Measurements from ENCODE around the gene PKNOX2.

The PKNOX2 gene

GRCh38 chr11:125337836-125338834, 173.6 kb downstream of the PKNOX2 start:
- H3K27ac Mint-ChIP-seq: no peak overlapping the region
- DNase-seq (ENCODE audit: low spot score): no peak
- H3K36me3 Mint-ChIP-seq (ENCODE audit: low read depth): no peaks in the 10 kb centered on the region
- H3K4me3 Mint-ChIP-seq: no peak overlapping the region
- H3K27me3 Mint-ChIP-seq (ENCODE audit: low read depth): no peaks in the 10 kb centered on the region
- H3K4me1 Mint-ChIP-seq (ENCODE audit: low read depth): no peaks in the 10 kb centered on the region
- H3K9me3 Mint-ChIP-seq: no peaks in the 10 kb centered on the region

DNA sequence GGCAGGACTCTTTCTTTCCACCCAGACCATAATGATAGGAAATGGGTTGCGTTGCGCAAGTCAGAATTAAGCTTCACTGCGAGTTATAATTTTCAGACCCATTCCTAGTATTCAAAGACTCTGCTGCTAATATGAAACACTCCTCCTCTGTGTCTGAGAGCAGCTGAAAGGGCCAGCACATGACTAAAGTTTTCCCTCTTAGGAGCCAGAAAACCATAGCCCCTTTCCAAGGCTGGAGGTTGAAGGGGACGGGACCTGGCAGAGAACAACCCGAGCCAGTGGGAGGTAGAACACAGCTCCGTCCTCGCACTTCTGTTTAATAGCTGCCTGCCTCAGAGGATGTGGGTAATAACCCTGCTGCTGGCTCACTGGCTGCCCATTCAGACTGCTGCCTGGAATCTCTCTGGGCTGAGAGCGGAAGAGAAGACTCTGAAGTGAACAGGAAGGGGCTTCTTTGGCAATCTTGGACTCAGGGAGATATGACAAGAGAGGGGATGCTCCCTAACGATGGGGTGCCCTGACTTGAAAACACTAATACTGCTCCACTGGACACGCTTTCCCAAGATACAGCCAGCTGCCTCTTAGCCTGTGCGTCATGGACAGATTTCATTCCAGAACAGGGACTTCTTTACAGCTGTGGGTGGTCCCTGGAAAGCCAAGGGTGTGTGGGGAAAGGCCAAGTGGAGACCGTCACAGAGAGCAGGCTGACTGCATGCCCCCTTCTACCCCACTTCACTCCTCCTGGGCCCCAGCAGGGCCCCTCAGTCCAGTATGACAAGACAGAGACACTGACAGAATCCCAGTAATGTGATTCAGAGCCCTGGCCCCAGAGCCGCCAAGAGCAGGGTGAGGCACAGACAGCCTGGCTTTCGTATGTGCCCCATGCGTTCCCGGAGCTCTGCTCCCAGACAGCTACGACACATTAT, 174.6 kb downstream of the PKNOX2 start:
- no peaks in the 10 kb centered on the region for H3K4me1 Mint-ChIP-seq (ENCODE audit: low read depth)
- H3K27me3 Mint-ChIP-seq (ENCODE audit: low read depth): no peaks in the 10 kb centered on the region
- DNase-seq (ENCODE audit: low spot score): no peak
- H3K4me3 Mint-ChIP-seq: no peak overlapping the region
- H3K27ac Mint-ChIP-seq: no peak overlapping the region
- H3K9me3 Mint-ChIP-seq: no peaks in the 10 kb centered on the region
- H3K36me3 Mint-ChIP-seq (ENCODE audit: low read depth): no peaks in the 10 kb centered on the region

- no peak overlapping the region for H3K27ac Mint-ChIP-seq
- H3K9me3 Mint-ChIP-seq: no peaks in the 10 kb centered on the region
- no peak for DNase-seq (ENCODE audit: low spot score)
- H3K36me3 Mint-ChIP-seq (ENCODE audit: low read depth): no peaks in the 10 kb centered on the region
- H3K4me1 Mint-ChIP-seq (ENCODE audit: low read depth): no peaks in the 10 kb centered on the region
- no peak overlapping the region for H3K4me3 Mint-ChIP-seq
- peaks cover 3% of the 10 kb centered on the region for H3K27me3 Mint-ChIP-seq (ENCODE audit: low read depth)
These were observed 177.1 kb downstream of the PKNOX2 start for GRCh38 chr11:125341676-125342075.

DNA sequence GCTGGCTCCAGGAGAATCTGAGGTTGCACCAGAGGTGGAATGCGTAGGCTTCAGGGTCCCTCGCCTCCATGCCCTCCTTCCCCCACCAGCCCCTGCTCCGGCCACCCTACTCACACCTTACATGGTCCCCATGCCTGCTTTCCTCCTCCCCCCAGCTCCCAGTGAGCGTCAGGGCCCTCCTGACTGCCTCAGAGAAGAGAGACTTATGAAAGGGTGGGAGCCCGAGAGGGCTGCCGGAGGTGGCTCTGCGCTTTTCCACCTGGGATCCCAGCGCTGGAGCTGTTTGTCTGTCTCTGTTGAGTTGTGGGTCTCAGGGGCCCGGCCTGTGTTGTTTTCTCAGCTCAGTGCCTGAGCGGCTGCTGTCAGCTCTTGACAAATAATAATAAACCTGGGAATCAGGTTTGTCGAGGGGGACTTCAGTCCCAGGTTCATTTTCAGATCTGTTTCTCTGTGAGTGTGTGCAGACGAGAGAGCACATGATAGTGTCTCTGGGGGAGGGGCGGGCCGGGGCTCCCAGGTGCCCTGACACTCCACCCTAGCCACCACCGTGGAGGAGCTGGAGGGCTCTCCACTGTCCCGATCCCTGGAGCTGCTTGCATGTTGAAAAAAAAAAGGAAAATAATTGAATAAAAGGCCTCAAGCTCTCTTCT, 177.9 kb downstream of the PKNOX2 start:
- Mint-ChIP-seq H3K9me3 (no peaks in the 10 kb centered on the region), H3K4me3 (no peak overlapping the region), H3K27me3 (ENCODE audit: low read depth) (peaks cover 3% of the 10 kb centered on the region), H3K4me1 (ENCODE audit: low read depth) (no peaks in the 10 kb centered on the region), H3K36me3 (ENCODE audit: low read depth) (no peaks in the 10 kb centered on the region), H3K27ac (no peak overlapping the region)
- DNase-seq (ENCODE audit: low spot score): no peak

- Mint-ChIP-seq H3K9me3 (no peaks in the 10 kb centered on the region), H3K36me3 (ENCODE audit: low read depth) (no peaks in the 10 kb centered on the region), H3K4me3 (no peak overlapping the region), H3K4me1 (ENCODE audit: low read depth) (no peaks in the 10 kb centered on the region), H3K27me3 (ENCODE audit: low read depth) (peaks cover 3% of the 10 kb centered on the region), H3K27ac (no peak overlapping the region)
- DNase-seq (ENCODE audit: low spot score): no peak
These were observed 178.7 kb downstream of the PKNOX2 start for GRCh38 chr11:125343086-125343717.

DNA sequence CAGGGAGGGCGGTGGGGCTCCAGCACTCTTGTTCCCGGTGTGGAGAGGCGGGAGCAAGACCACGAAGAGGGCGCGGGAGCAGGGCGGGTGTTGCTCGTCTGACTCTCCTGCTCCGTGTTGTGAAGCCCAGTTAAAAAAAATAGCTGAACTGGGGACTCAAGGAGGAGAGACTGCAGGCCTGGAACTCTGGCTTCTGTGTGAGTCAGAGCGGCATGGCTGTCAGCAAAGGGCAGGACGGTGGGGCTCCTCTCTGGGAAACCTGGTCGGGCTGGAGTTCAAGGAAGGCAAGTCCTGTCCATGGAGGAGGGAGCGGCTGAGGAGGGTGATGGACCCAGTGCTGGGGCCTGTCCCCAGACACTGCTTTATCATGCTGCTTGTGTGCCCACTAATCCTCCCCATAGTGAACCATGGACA, 179.2 kb downstream of the PKNOX2 start:
- no peak overlapping the region for H3K4me3 Mint-ChIP-seq
- peaks cover 6% of the 10 kb centered on the region for H3K27me3 Mint-ChIP-seq (ENCODE audit: low read depth)
- no peak for DNase-seq (ENCODE audit: low spot score)
- H3K9me3 Mint-ChIP-seq: no peaks in the 10 kb centered on the region
- H3K4me1 Mint-ChIP-seq (ENCODE audit: low read depth): no peaks in the 10 kb centered on the region
- H3K27ac Mint-ChIP-seq: no peak overlapping the region
- no peaks in the 10 kb centered on the region for H3K36me3 Mint-ChIP-seq (ENCODE audit: low read depth)

GRCh38 chr11:125344846-125345420, 180.4 kb downstream of the PKNOX2 start:
- Mint-ChIP-seq H3K9me3 (no peaks in the 10 kb centered on the region), H3K4me1 (ENCODE audit: low read depth) (no peaks in the 10 kb centered on the region), H3K36me3 (ENCODE audit: low read depth) (no peaks in the 10 kb centered on the region), H3K27ac (no peak overlapping the region), H3K4me3 (no peak overlapping the region), H3K27me3 (ENCODE audit: low read depth) (peaks cover 6% of the 10 kb centered on the region)
- no peak for DNase-seq (ENCODE audit: low spot score)

- no peaks in the 10 kb centered on the region for H3K36me3 Mint-ChIP-seq (ENCODE audit: low read depth)
- DNase-seq (ENCODE audit: low spot score): peak; percentile 14
These were observed 181.0 kb downstream of the PKNOX2 start for GRCh38 chr11:125345421-125346178.

GRCh38 chr11:125346179-125346530, 181.6 kb downstream of the PKNOX2 start:
- H3K4me1 Mint-ChIP-seq (ENCODE audit: low read depth): no peaks in the 10 kb centered on the region
- no peak overlapping the region for H3K4me3 Mint-ChIP-seq
- no peak for DNase-seq (ENCODE audit: low spot score)
- H3K27me3 Mint-ChIP-seq (ENCODE audit: low read depth): peaks cover 6% of the 10 kb centered on the region
- H3K9me3 Mint-ChIP-seq: no peaks in the 10 kb centered on the region
- no peak overlapping the region for H3K27ac Mint-ChIP-seq
- H3K36me3 Mint-ChIP-seq (ENCODE audit: low read depth): no peaks in the 10 kb centered on the region

More at GRCh38 chr11:125345421-125346178, 181.0 kb downstream of the PKNOX2 start:
- no peak overlapping the region for H3K4me3 Mint-ChIP-seq
- H3K27me3 Mint-ChIP-seq (ENCODE audit: low read depth): peaks cover 6% of the 10 kb centered on the region
- no peaks in the 10 kb centered on the region for H3K9me3 Mint-ChIP-seq
- H3K4me1 Mint-ChIP-seq (ENCODE audit: low read depth): no peaks in the 10 kb centered on the region
- no peak overlapping the region for H3K27ac Mint-ChIP-seq

- Mint-ChIP-seq H3K27ac (no peak overlapping the region), H3K4me1 (ENCODE audit: low read depth) (no peaks in the 10 kb centered on the region)
These were observed 182.2 kb downstream of the PKNOX2 start for GRCh38 chr11:125346565-125347260.

GRCh38 chr11:125347261-125347585, 182.7 kb downstream of the PKNOX2 start:
- H3K4me1 Mint-ChIP-seq (ENCODE audit: low read depth): no peaks in the 10 kb centered on the region

More at GRCh38 chr11:125346565-125347260, 182.2 kb downstream of the PKNOX2 start:
- Mint-ChIP-seq H3K27me3 (ENCODE audit: low read depth) (peaks cover 6% of the 10 kb centered on the region), H3K4me3 (no peak overlapping the region), H3K9me3 (no peaks in the 10 kb centered on the region), H3K36me3 (ENCODE audit: low read depth) (no peaks in the 10 kb centered on the region)
- DNase-seq (ENCODE audit: low spot score): no peak

GRCh38 chr11:125348141-125348651, 183.6 kb downstream of the PKNOX2 start:
- no peak overlapping the region for H3K4me3 Mint-ChIP-seq
- H3K9me3 Mint-ChIP-seq: no peaks in the 10 kb centered on the region
- no peaks in the 10 kb centered on the region for H3K4me1 Mint-ChIP-seq (ENCODE audit: low read depth)
- DNase-seq (ENCODE audit: low spot score): no peak
- H3K27ac Mint-ChIP-seq: no peak overlapping the region
- no peaks in the 10 kb centered on the region for H3K36me3 Mint-ChIP-seq (ENCODE audit: low read depth)
- peaks cover 6% of the 10 kb centered on the region for H3K27me3 Mint-ChIP-seq (ENCODE audit: low read depth)

More at GRCh38 chr11:125347261-125347585, 182.7 kb downstream of the PKNOX2 start:
- Mint-ChIP-seq H3K27ac (no peak overlapping the region), H3K9me3 (no peaks in the 10 kb centered on the region), H3K36me3 (ENCODE audit: low read depth) (no peaks in the 10 kb centered on the region), H3K27me3 (ENCODE audit: low read depth) (peaks cover 6% of the 10 kb centered on the region), H3K4me3 (no peak overlapping the region)
- no peak for DNase-seq (ENCODE audit: low spot score)

All from T-helper 2 cell treated with Interferon-gamma antibody and Interleukin-4, amounts not matched to agents 5 μg/mL and 100 μg/mL, for 36 hours (primary cell).